Measurements from ENCODE around the gene SFXN5. TPM values are rescaled to one million over a fixed set of nuclear protein-coding genes. Genes with fewer than 3 reads are reported as not detected.

Gene SFXN5
- total and polyA plus RNA-seq, 2 donors (not counting 3 experiments of a cell fraction or from before 2014, with no cell fraction given): 18.7 to 28.6 TPM

DNA sequence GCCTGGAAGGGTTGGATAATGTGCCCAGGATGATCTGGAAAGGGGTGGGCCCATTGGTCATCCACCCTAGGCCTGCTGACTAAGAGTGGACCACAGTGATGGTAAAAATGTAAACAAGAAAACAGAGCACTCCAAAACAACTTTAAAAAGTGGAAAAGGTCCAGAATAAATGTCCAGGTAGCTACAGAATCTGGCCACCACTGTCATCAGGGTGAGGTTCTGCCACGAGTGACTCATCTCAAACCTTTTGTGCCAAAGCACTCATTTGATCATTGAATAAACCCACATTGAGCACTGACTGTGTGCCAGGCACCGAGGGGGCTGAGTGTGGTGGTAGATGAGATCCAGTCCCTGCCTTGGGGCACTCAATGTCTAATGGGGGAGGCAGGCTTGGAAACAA, 89.3 kb downstream of the SFXN5 start:
- no peaks in the 10 kb centered on the region for H4K20me1 ChIP-seq (replicated peaks; ENCODE audit: control insufficient read depth, extremely low read depth, insufficient read depth, low read length)

DNA sequence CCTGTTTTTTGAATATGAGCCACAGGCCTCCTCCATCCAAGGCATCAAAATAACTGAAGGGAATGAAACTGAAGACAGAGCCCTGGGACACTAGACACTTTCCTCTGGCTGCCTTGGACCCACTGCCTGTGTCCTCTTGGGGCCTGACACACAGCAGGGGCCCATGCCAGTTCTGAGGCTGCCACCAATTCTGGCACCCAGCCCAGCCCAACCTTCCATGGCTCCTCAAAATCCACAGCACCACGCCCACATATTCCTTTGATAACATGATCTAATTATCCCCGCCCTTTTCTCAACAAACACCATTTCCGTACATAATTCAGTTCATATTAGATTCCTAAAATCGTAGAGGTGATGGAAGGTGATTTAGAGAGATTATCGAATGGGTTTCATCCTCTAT, 90.0 kb downstream of the SFXN5 start:
- peaks cover 0 to 2% of the 10 kb centered on the region in 2 experiments for H3K36me3 ChIP-seq (ENCODE audit: control insufficient read depth in 2 of 2, extremely low read depth in 1 of 2, insufficient read depth in 2 of 2, low read length in 2 of 2)
- FAIRE-seq: no peak
- TF ChIP-seq, protein P1, sequence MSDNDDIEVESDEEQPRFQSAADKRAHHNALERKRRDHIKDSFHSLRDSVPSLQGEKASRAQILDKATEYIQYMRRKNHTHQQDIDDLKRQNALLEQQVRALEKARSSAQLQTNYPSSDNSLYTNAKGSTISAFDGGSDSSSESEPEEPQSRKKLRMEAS (IDR thresholded peaks at IDR 0.05; ENCODE audit: insufficient read depth, insufficient read length): no peak
- TF ChIP-seq FOS (IDR thresholded peaks at IDR 0.05; ENCODE audit: borderline replicate concordance, insufficient read depth, low read length): no peak
- TF ChIP-seq POLR2AphosphoS5 (IDR thresholded peaks at IDR 0.05; ENCODE audit: insufficient read depth, low read depth, low read length): no peak
- TF ChIP-seq GATA2 (IDR thresholded peaks at IDR 0.05; ENCODE audit: insufficient read depth, insufficient read length, low read depth, low read length): no peak
- no peak for TF ChIP-seq JUN (IDR thresholded peaks at IDR 0.05; ENCODE audit: borderline replicate concordance, insufficient read depth, insufficient read length, low read depth)
- TF ChIP-seq, protein P2, sequence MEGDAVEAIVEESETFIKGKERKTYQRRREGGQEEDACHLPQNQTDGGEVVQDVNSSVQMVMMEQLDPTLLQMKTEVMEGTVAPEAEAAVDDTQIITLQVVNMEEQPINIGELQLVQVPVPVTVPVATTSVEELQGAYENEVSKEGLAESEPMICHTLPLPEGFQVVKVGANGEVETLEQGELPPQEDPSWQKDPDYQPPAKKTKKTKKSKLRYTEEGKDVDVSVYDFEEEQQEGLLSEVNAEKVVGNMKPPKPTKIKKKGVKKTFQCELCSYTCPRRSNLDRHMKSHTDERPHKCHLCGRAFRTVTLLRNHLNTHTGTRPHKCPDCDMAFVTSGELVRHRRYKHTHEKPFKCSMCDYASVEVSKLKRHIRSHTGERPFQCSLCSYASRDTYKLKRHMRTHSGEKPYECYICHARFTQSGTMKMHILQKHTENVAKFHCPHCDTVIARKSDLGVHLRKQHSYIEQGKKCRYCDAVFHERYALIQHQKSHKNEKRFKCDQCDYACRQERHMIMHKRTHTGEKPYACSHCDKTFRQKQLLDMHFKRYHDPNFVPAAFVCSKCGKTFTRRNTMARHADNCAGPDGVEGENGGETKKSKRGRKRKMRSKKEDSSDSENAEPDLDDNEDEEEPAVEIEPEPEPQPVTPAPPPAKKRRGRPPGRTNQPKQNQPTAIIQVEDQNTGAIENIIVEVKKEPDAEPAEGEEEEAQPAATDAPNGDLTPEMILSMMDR (IDR thresholded peaks at IDR 0.05; ENCODE audit: extremely low read depth in 1 of 2, insufficient read depth in 1 of 2, low read depth in 1 of 2, low read length in 2 of 2): no peak
- TF ChIP-seq MYC (IDR thresholded peaks at IDR 0.05; ENCODE audit: low read depth, low read length): no peak
- no peak for TF ChIP-seq EZH2 (IDR thresholded peaks at IDR 0.05; ENCODE audit: borderline replicate concordance, low read depth, low read length, severe bottlenecking)
- no peak for TF ChIP-seq POLR2A (IDR thresholded peaks at IDR 0.05; ENCODE audit: low read depth, low read length)
- intact Hi-C loops (cut with micrococcal nuclease) (no loop called here), dilution Hi-C loops (cut with MboI; ENCODE audit: extremely low pct_ligation_motif_present, low sequenced_read_pairs) (no loop called here)
- no peaks in the 10 kb centered on the region for H3K9me3 ChIP-seq (replicated peaks; ENCODE audit: control insufficient read depth, insufficient read depth, low read length)
- no peaks in the 10 kb centered on the region for H3K9me1 ChIP-seq (replicated peaks; ENCODE audit: control insufficient read depth, extremely low read depth, insufficient read depth, low read length)
- H3K79me2 ChIP-seq (ENCODE audit: control insufficient read depth, insufficient read depth, low read length): no peaks in the 10 kb centered on the region
- H3K4me2 ChIP-seq (ENCODE audit: insufficient read depth, low read length): no peak overlapping the region
- H3K27me3 ChIP-seq (ENCODE audit: control insufficient read depth in 2 of 2, insufficient read depth in 2 of 2, low read length in 2 of 2): no peaks in the 10 kb centered on the region
- H3K4me1 ChIP-seq (ENCODE audit: control insufficient read depth, extremely low read depth, insufficient read depth, low read length): peaks cover 5% of the 10 kb centered on the region
- DNase-seq (ENCODE audit: low read depth, low spot score): no peak
- no peak overlapping the region for H3K4me3 ChIP-seq (replicated peaks in 1 of 3; ENCODE audit: insufficient read depth in 1 of 3, low read depth in 1 of 3, low read length in 3 of 3)
- no TSS peak for BruUV-seq (replicated peaks)
- no peak overlapping the region for H2AFZ ChIP-seq (ENCODE audit: low read depth, low read length)
- CTCF ChIA-PET: interaction anchor here (1.6 kb wide), 1 partner anchor 88 kb away, joined by 10 read pairs; no protein-coding TSS in a partner anchor
- no peak overlapping the region for H3K9ac ChIP-seq (replicated peaks; ENCODE audit: extremely low read depth, insufficient read depth, low read length)
- no peak overlapping the region for H3K27ac ChIP-seq (ENCODE audit: insufficient read depth, low read depth, low read length)
- H4K20me1 ChIP-seq (replicated peaks; ENCODE audit: control insufficient read depth, extremely low read depth, insufficient read depth, low read length): no peaks in the 10 kb centered on the region
- POLR2A ChIA-PET: no interaction called here

More for the DNA sequence above, 89.3 kb downstream of the SFXN5 start:
- TF ChIP-seq GATA2 (IDR thresholded peaks at IDR 0.05; ENCODE audit: insufficient read depth, insufficient read length, low read depth, low read length) (no peak), POLR2A (IDR thresholded peaks at IDR 0.05; ENCODE audit: low read depth, low read length) (no peak)
- TF ChIP-seq, protein P2 (IDR thresholded peaks at IDR 0.05; ENCODE audit: extremely low read depth in 1 of 2, insufficient read depth in 1 of 2, low read depth in 1 of 2, low read length in 2 of 2): no peak
- no peak for DNase-seq (ENCODE audit: low read depth, low spot score)
- Histone ChIP-seq H3K4me2 (ENCODE audit: insufficient read depth, low read length) (no peak overlapping the region), H3K4me3 (replicated peaks in 1 of 3; ENCODE audit: insufficient read depth in 1 of 3, low read depth in 1 of 3, low read length in 3 of 3) (no peak overlapping the region), H3K36me3 (ENCODE audit: control insufficient read depth in 2 of 2, extremely low read depth in 1 of 2, insufficient read depth in 2 of 2, low read length in 2 of 2) (peaks cover 0 to 2% of the 10 kb centered on the region in 2 experiments), H3K27me3 (ENCODE audit: control insufficient read depth in 2 of 2, insufficient read depth in 2 of 2, low read length in 2 of 2) (no peaks in the 10 kb centered on the region), H3K9me3 (replicated peaks; ENCODE audit: control insufficient read depth, insufficient read depth, low read length) (no peaks in the 10 kb centered on the region), H3K9ac (replicated peaks; ENCODE audit: extremely low read depth, insufficient read depth, low read length) (no peak overlapping the region), H2AFZ (ENCODE audit: low read depth, low read length) (no peak overlapping the region), H3K4me1 (ENCODE audit: control insufficient read depth, extremely low read depth, insufficient read depth, low read length) (peaks cover 5% of the 10 kb centered on the region), H3K27ac (ENCODE audit: insufficient read depth, low read depth, low read length) (no peak overlapping the region), H3K79me2 (ENCODE audit: control insufficient read depth, insufficient read depth, low read length) (no peaks in the 10 kb centered on the region), H3K9me1 (replicated peaks; ENCODE audit: control insufficient read depth, extremely low read depth, insufficient read depth, low read length) (no peaks in the 10 kb centered on the region)
- dilution Hi-C loops (cut with MboI; ENCODE audit: extremely low pct_ligation_motif_present, low sequenced_read_pairs): no loop called here
- POLR2A ChIA-PET: no interaction called here
- no peak for FAIRE-seq
- no TSS peak for BruUV-seq (replicated peaks)
- CTCF ChIA-PET: interaction anchor here (1.9 kb wide), 1 partner anchor 89 kb away, joined by 13 read pairs; no protein-coding TSS in a partner anchor
- intact Hi-C loops (cut with micrococcal nuclease): no loop called here
